Jurkat, Clone E6-1 (cell line): ENCODE results near the gene C1orf50. TPM values are rescaled to one million over a fixed set of nuclear protein-coding genes. Genes with fewer than 3 reads are reported as not detected.
"Not testable (repeated sequence)": the region's sequence is repeated elsewhere in the genome, so short reads cannot be mapped to it uniquely, and the experiment has no call there.

Experiments used
- DNase-seq: peaks from one replicate; pipeline ENCODE4 v3.0.0-alpha.2; 2011; ENCODE audit warnings: low read depth, low spot score
- H3K4me3 ChIP-seq: 2 replicates; pipeline ENCODE4 v1.5.1; 2011; ENCODE audit warnings: mild to moderate bottlenecking, low read length, control low read depth, moderate library complexity
- polyA plus RNA-seq: library from polyadenylated mRNA; unstranded; fragments of >200 nt; gene quantifications from one replicate; pipeline ENCODE4 v1.2.1, GENCODE V29; 2012; ENCODE audit warnings: missing spikeins; ENCODE audit not compliant: insufficient read length, insufficient read depth

C1orf50 gene
- polyA plus RNA-seq = 6.1 TPM

- H3K4me3 ChIP-seq = peak within 1 kb of the TSS; percentile 88
- peak; percentile 99 for DNase-seq
These were observed at the start of gene C1orf50, which contains the start of gene P3H1 for GRCh38 chr1:42766741-42767509. Gene C1orf50 (plus strand): TSS chr1:42767249. CDS start chr1:42767312, 63 bp downstream. Gene P3H1 (minus strand): TSS chr1:42767028. CDS start chr1:42766971, 57 bp downstream.

GRCh38 chr1:42720868-42721267 is 46.2 kb upstream of the C1orf50 start:
- DNase-seq = no peak
- H3K4me3 ChIP-seq = no peak overlapping the region

- H3K4me3 ChIP-seq = no peak overlapping the region
- no peak for DNase-seq
These were observed 45.1 kb upstream of the C1orf50 start for GRCh38 chr1:42721926-42722325.

GRCh38 chr1:42722403-42722802 is 44.6 kb upstream of the C1orf50 start:
- not testable (repeated sequence) for H3K4me3 ChIP-seq, DNase-seq

GRCh38 chr1:42723511-42723910 is 43.5 kb upstream of the C1orf50 start:
- no peak for DNase-seq

GRCh38 chr1:42725820-42726219 is 41.2 kb upstream of the C1orf50 start:
- not testable (repeated sequence) for DNase-seq, H3K4me3 ChIP-seq

More at GRCh38 chr1:42723511-42723910, 43.5 kb upstream of the C1orf50 start:
- no peak overlapping the region for H3K4me3 ChIP-seq

GRCh38 chr1:42730002-42730401 is 37.0 kb upstream of the C1orf50 start:
- H3K4me3 ChIP-seq = no peak overlapping the region
- DNase-seq = no peak

- DNase-seq = no peak
- H3K4me3 ChIP-seq = no peak overlapping the region
These were observed 36.1 kb upstream of the C1orf50 start for GRCh38 chr1:42730988-42731387.

- H3K4me3 ChIP-seq = no peak overlapping the region
- DNase-seq = no peak
These were observed 35.5 kb upstream of the C1orf50 start for GRCh38 chr1:42731585-42731984.

- DNase-seq = no peak
- H3K4me3 ChIP-seq = no peak overlapping the region
These were observed 34.8 kb upstream of the C1orf50 start for GRCh38 chr1:42732126-42732680.

- H3K4me3 ChIP-seq = no peak overlapping the region
- no peak for DNase-seq
These were observed 33.4 kb upstream of the C1orf50 start for GRCh38 chr1:42733415-42734200.

GRCh38 chr1:42734201-42735035 is 32.6 kb upstream of the C1orf50 start:
- no peak overlapping the region for H3K4me3 ChIP-seq
- no peak for DNase-seq

- DNase-seq = no peak
- H3K4me3 ChIP-seq = no peak overlapping the region
These were observed 32.0 kb upstream of the C1orf50 start for GRCh38 chr1:42735056-42735455.

GRCh38 chr1:42735477-42736105 is 31.5 kb upstream of the C1orf50 start:
- no peak for DNase-seq
- no peak overlapping the region for H3K4me3 ChIP-seq

GRCh38 chr1:42736152-42736551 is 30.9 kb upstream of the C1orf50 start:
- no peak overlapping the region for H3K4me3 ChIP-seq
- no peak for DNase-seq

GRCh38 chr1:42736571-42737200 is 30.4 kb upstream of the C1orf50 start:
- no peak for DNase-seq
- H3K4me3 ChIP-seq = no peak overlapping the region

- DNase-seq = no peak
- H3K4me3 ChIP-seq = no peak overlapping the region
These were observed 29.8 kb upstream of the C1orf50 start for GRCh38 chr1:42737257-42737656.

GRCh38 chr1:42737986-42738677 is 28.9 kb upstream of the C1orf50 start:
- H3K4me3 ChIP-seq = no peak overlapping the region
- DNase-seq = no peak
